Measurements from ENCODE around the gene KIAA1143.
A peak's percentile ranks its signal among the peaks of the same experiment; 100 is the strongest.

KIAA1143 gene

GRCh38 chr3:44761424-44762169 is at the start of gene KIAA1143, which contains the start of gene KIF15:
Gene KIAA1143 (minus strand): TSS chr3:44761619. CDS start chr3:44761602, 17 bp downstream.
Gene KIF15 (plus strand): TSS chr3:44761794. CDS start chr3:44761866, 72 bp downstream.
- DNase-seq (ENCODE audit: low spot score) = peak; percentile 92

- DNase-seq (ENCODE audit: low spot score) = no peak
Observed at GRCh38 chr3:44805960-44806359, 44.5 kb upstream of the KIAA1143 start.

GRCh38 chr3:44803298-44803697 is 41.9 kb upstream of the KIAA1143 start:
- DNase-seq (ENCODE audit: low spot score) = no peak

GRCh38 chr3:44802011-44802410 is 40.6 kb upstream of the KIAA1143 start:
- no peak for DNase-seq (ENCODE audit: low spot score)

GRCh38 chr3:44795197-44795596 is 33.8 kb upstream of the KIAA1143 start:
- DNase-seq (ENCODE audit: low spot score) = no peak

GRCh38 chr3:44782891-44783290 is 21.5 kb upstream of the KIAA1143 start:
- DNase-seq (ENCODE audit: low spot score) = no peak

- no peak for DNase-seq (ENCODE audit: low spot score)
Observed at GRCh38 chr3:44772099-44772442, 10.7 kb upstream of the KIAA1143 start.

GRCh38 chr3:44771424-44772098 is 10.1 kb upstream of the KIAA1143 start:
- no peak for DNase-seq (ENCODE audit: low spot score)

GRCh38 chr3:44764248-44764647 is 2.8 kb upstream of the KIAA1143 start:
- no peak for DNase-seq (ENCODE audit: low spot score)

- DNase-seq (ENCODE audit: low spot score) = no peak
Observed at GRCh38 chr3:44762690-44763089, 1.3 kb upstream of the KIAA1143 start.

- DNase-seq (ENCODE audit: low spot score) = no peak
Observed at GRCh38 chr3:44762170-44762677, 805 bp upstream of the KIAA1143 start.

- peak; percentile 10 for DNase-seq (ENCODE audit: low spot score)
Observed at GRCh38 chr3:44761101-44761423, 357 bp downstream of the KIAA1143 start.

GRCh38 chr3:44734646-44735168 is 26.7 kb downstream of the KIAA1143 start:
- DNase-seq (ENCODE audit: low spot score) = no peak

- peak; percentile 88 for DNase-seq (ENCODE audit: low spot score)
Observed at GRCh38 chr3:44729384-44729910, 32.0 kb downstream of the KIAA1143 start, which contains the start of gene ZNF501. Gene ZNF501 (plus strand): TSS chr3:44729635. CDS start chr3:44734422, 4,787 bp downstream.

GRCh38 chr3:44722103-44722401 is 39.4 kb downstream of the KIAA1143 start:
- DNase-seq (ENCODE audit: low spot score) = no peak

GRCh38 chr3:44721231-44722102 is 40.0 kb downstream of the KIAA1143 start:
- DNase-seq (ENCODE audit: low spot score) = no peak

GRCh38 chr3:44712455-44713075 is 48.9 kb downstream of the KIAA1143 start, which contains the start of gene ZNF502:
Gene ZNF502 (plus strand): TSS chr3:44712660. CDS start chr3:44720262, 7,602 bp downstream.
- peak; percentile 55 for DNase-seq (ENCODE audit: low spot score)
